Ovary (tissue), 3 donors: ENCODE data around the gene LAS1L.

ENCODE experiments used
- EP300 ChIP-seq: sonication (generic); formaldehyde crosslinking; IDR thresholded peaks from one replicate; pipeline ENCODE4 v1.6.1; 2017; ENCODE audit warnings: antibody characterized with exemption
- POLR2A ChIP-seq: fragments of 450-650 bp; IDR thresholded peaks from one replicate; pipeline ENCODE4 v1.6.1; 2017; ENCODE audit warnings: antibody characterized with exemption, mild to moderate bottlenecking, moderate library complexity
- TF ChIP-seq, protein P1 (sequence below), 3 donors: fragments of 450-650 bp in 2 of 3; fragments of 200-600 bp in 1 of 3; IDR thresholded peaks; one replicate each; pipeline versions ENCODE4 v1.5.1 to v1.8.0; 2016 to 2022; ENCODE audit warnings: antibody characterized with exemption in 3 of 3, mild to moderate bottlenecking in 1 of 3
- donor health status: DM: no; HTN: no; CAD: no.

DNA sequence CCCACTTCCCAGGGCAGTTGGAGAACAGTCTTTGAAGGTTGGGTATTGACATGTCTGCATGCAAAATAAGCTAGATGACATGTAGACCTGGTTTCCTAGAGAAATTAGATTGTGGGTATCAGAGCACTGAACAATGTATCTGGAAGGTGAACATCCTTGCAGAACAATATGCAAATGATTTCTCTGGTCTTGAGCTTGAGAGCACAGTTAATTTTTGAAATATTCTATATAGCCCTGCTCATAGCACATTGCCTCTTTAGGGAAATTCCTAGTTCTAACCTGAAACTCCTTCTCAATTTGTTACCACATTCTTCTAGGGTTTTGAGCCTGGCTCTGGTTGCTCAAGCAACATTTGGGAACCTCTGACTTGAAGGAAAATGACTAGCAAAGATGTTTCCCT, 41.6 kb upstream of the LAS1L start:
- TF ChIP-seq POLR2A, result no peak
- TF ChIP-seq, protein P1, sequence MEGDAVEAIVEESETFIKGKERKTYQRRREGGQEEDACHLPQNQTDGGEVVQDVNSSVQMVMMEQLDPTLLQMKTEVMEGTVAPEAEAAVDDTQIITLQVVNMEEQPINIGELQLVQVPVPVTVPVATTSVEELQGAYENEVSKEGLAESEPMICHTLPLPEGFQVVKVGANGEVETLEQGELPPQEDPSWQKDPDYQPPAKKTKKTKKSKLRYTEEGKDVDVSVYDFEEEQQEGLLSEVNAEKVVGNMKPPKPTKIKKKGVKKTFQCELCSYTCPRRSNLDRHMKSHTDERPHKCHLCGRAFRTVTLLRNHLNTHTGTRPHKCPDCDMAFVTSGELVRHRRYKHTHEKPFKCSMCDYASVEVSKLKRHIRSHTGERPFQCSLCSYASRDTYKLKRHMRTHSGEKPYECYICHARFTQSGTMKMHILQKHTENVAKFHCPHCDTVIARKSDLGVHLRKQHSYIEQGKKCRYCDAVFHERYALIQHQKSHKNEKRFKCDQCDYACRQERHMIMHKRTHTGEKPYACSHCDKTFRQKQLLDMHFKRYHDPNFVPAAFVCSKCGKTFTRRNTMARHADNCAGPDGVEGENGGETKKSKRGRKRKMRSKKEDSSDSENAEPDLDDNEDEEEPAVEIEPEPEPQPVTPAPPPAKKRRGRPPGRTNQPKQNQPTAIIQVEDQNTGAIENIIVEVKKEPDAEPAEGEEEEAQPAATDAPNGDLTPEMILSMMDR (IDR thresholded peaks at IDR 0.05), result no peak
- TF ChIP-seq EP300, result no peak
